ENCODE data around the gene KANSL1. TPM values are rescaled to one million over a fixed set of nuclear protein-coding genes. Genes with fewer than 3 reads are reported as not detected.
"Not testable (repeated sequence)": the region's sequence is repeated elsewhere in the genome, so short reads cannot be mapped to it uniquely, and the experiment has no call there.

Gene KANSL1, protein sequence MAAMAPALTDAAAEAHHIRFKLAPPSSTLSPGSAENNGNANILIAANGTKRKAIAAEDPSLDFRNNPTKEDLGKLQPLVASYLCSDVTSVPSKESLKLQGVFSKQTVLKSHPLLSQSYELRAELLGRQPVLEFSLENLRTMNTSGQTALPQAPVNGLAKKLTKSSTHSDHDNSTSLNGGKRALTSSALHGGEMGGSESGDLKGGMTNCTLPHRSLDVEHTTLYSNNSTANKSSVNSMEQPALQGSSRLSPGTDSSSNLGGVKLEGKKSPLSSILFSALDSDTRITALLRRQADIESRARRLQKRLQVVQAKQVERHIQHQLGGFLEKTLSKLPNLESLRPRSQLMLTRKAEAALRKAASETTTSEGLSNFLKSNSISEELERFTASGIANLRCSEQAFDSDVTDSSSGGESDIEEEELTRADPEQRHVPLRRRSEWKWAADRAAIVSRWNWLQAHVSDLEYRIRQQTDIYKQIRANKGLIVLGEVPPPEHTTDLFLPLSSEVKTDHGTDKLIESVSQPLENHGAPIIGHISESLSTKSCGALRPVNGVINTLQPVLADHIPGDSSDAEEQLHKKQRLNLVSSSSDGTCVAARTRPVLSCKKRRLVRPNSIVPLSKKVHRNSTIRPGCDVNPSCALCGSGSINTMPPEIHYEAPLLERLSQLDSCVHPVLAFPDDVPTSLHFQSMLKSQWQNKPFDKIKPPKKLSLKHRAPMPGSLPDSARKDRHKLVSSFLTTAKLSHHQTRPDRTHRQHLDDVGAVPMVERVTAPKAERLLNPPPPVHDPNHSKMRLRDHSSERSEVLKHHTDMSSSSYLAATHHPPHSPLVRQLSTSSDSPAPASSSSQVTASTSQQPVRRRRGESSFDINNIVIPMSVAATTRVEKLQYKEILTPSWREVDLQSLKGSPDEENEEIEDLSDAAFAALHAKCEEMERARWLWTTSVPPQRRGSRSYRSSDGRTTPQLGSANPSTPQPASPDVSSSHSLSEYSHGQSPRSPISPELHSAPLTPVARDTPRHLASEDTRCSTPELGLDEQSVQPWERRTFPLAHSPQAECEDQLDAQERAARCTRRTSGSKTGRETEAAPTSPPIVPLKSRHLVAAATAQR (N-terminal part only)
- total RNA-seq, result 121 and 126 TPM in 2 replicates
- long read RNA-seq, partial matches to known transcripts, result 4 of 21 reads
- long read RNA-seq, other reads (novel, unspliced or antisense), result 10 of 21 reads

- Mint-ChIP-seq H3K27ac (ENCODE audit: unreplicated experiment) (peak within 1 kb of the TSS; percentile 98), H3K36me3 (ENCODE audit: low read depth) (peaks cover 4% of the 10 kb centered on the region), H3K9me3 (no peaks in the 10 kb centered on the region), H3K27me3 (ENCODE audit: low read depth) (no peaks in the 10 kb centered on the region), H3K4me1 (peaks cover 41% of the 10 kb centered on the region), H3K4me3 (peak within 1 kb of the TSS; percentile 91)
- DNase-seq (ENCODE audit: low read depth, low spot score), result peak; percentile 80
- TF ChIP-seq, protein P1, sequence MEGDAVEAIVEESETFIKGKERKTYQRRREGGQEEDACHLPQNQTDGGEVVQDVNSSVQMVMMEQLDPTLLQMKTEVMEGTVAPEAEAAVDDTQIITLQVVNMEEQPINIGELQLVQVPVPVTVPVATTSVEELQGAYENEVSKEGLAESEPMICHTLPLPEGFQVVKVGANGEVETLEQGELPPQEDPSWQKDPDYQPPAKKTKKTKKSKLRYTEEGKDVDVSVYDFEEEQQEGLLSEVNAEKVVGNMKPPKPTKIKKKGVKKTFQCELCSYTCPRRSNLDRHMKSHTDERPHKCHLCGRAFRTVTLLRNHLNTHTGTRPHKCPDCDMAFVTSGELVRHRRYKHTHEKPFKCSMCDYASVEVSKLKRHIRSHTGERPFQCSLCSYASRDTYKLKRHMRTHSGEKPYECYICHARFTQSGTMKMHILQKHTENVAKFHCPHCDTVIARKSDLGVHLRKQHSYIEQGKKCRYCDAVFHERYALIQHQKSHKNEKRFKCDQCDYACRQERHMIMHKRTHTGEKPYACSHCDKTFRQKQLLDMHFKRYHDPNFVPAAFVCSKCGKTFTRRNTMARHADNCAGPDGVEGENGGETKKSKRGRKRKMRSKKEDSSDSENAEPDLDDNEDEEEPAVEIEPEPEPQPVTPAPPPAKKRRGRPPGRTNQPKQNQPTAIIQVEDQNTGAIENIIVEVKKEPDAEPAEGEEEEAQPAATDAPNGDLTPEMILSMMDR (conservative IDR thresholded peaks at IDR 0.05), result peak; percentile 62
Measured at GRCh38 chr17:46193151-46193625, at the start of gene KANSL1. Gene KANSL1 (minus strand): TSS chr17:46193429. CDS start chr17:46172143, 21,286 bp downstream.

GRCh38 chr17:46231359-46231758 is 38.1 kb upstream of the KANSL1 start:
- not testable (repeated sequence) for H3K9me3 Mint-ChIP-seq; DNase-seq (ENCODE audit: low read depth, low spot score); H3K4me3 Mint-ChIP-seq; H3K36me3 Mint-ChIP-seq (ENCODE audit: low read depth); H3K4me1 Mint-ChIP-seq; H3K27ac Mint-ChIP-seq (ENCODE audit: unreplicated experiment); H3K27me3 Mint-ChIP-seq (ENCODE audit: low read depth)

DNA sequence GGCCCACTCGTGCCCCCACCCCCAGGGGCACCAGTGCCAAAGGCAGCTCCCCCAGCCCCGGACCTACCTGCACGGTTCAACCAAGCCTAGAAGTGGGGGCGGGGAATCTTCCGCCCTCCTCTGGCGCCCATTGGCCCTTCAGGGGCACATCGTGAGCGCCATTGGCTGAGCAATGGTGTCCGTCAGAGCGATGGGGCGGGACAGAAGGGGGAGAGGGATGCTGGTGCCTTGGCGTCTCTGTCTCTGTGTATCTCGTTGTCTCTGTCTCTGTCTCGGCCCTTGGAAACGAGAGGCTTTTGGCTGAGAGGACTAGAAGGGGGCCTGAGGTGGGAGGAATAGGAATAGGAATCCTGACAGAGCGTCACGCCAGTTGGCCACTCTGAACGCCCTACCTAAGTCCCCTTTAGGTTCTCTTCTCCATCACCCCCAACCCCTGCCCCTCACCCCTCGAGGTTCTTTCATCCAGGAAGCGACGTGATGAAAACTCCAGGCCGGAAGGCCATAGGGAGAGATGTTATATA is 32.1 kb upstream of the KANSL1 start:
- H3K36me3 Mint-ChIP-seq (ENCODE audit: low read depth); H3K27me3 Mint-ChIP-seq (ENCODE audit: low read depth); H3K9me3 Mint-ChIP-seq; H3K4me1 Mint-ChIP-seq: not testable (repeated sequence)
- Mint-ChIP-seq H3K4me3 (peak overlapping the region; percentile 96), H3K27ac (ENCODE audit: unreplicated experiment) (peak overlapping the region; percentile 40)
- DNase-seq (ENCODE audit: low read depth, low spot score), result peak; percentile 99

- not testable (repeated sequence) for H3K27me3 Mint-ChIP-seq (ENCODE audit: low read depth); H3K9me3 Mint-ChIP-seq; H3K36me3 Mint-ChIP-seq (ENCODE audit: low read depth); H3K4me1 Mint-ChIP-seq; H3K27ac Mint-ChIP-seq (ENCODE audit: unreplicated experiment); DNase-seq (ENCODE audit: low read depth, low spot score)
- peak overlapping the region; percentile 96 for H3K4me3 Mint-ChIP-seq
Measured at GRCh38 chr17:46224864-46225263, 31.6 kb upstream of the KANSL1 start.

- not testable (repeated sequence) for H3K36me3 Mint-ChIP-seq (ENCODE audit: low read depth)
Measured at GRCh38 chr17:46223041-46223440, 29.8 kb upstream of the KANSL1 start.

GRCh38 chr17:46216682-46217081 is 23.5 kb upstream of the KANSL1 start:
- no peaks in the 10 kb centered on the region for H3K27me3 Mint-ChIP-seq (ENCODE audit: low read depth)
- no peak overlapping the region for H3K4me3 Mint-ChIP-seq
- H3K9me3 Mint-ChIP-seq, result no peaks in the 10 kb centered on the region
- H3K27ac Mint-ChIP-seq (ENCODE audit: unreplicated experiment), result no peak overlapping the region
- peaks cover 9% of the 10 kb centered on the region for H3K36me3 Mint-ChIP-seq (ENCODE audit: low read depth)
- DNase-seq (ENCODE audit: low read depth, low spot score), result no peak
- peaks cover 12% of the 10 kb centered on the region for H3K4me1 Mint-ChIP-seq
- TF ChIP-seq, protein P1 (conservative IDR thresholded peaks at IDR 0.05), result no peak

More at GRCh38 chr17:46223041-46223440, 29.8 kb upstream of the KANSL1 start:
- not testable (repeated sequence) for H3K27ac Mint-ChIP-seq (ENCODE audit: unreplicated experiment); DNase-seq (ENCODE audit: low read depth, low spot score); H3K9me3 Mint-ChIP-seq; H3K4me3 Mint-ChIP-seq; H3K27me3 Mint-ChIP-seq (ENCODE audit: low read depth); H3K4me1 Mint-ChIP-seq

All from neural crest cell (in vitro differentiated cells).